HEK293T (cell line): Measurements from ENCODE around the gene INSL4.

ENCODE experiments used
- BHLHE40 ChIP-seq: fragments of 450-650 bp; IDR thresholded peaks from 2 replicates; pipeline ENCODE4 v1.6.1; 2016; ENCODE audit warnings: mild to moderate bottlenecking, moderate library complexity, borderline replicate concordance
- ELF4 ChIP-seq: fragments of 450-650 bp; IDR thresholded peaks from 2 replicates; pipeline ENCODE4 v1.6.1; 2017; ENCODE audit warnings: antibody characterized with exemption
- FOXK2 ChIP-seq: fragments of 450-650 bp; IDR thresholded peaks from 2 replicates; pipeline ENCODE4 v1.6.1; 2016; ENCODE audit warnings: mild to moderate bottlenecking
- FOXM1 ChIP-seq: fragments of 450-650 bp; IDR thresholded peaks from 2 replicates; pipeline ENCODE4 v1.6.1; 2017; ENCODE audit warnings: mild to moderate bottlenecking, borderline replicate concordance
- HDGF ChIP-seq: fragments of 450-650 bp; IDR thresholded peaks from 2 replicates; pipeline ENCODE4 v1.6.1; 2017; ENCODE audit warnings: antibody characterized with exemption, borderline replicate concordance
- L3MBTL2 ChIP-seq: fragments of 450-650 bp; conservative IDR thresholded peaks from 2 replicates; pipeline ENCODE4 v1.6.1; 2016; ENCODE audit warnings: mild to moderate bottlenecking
- LEF1 ChIP-seq: fragments of 450-650 bp; IDR thresholded peaks from 2 replicates; pipeline ENCODE4 v1.6.1; 2017; ENCODE audit warnings: mild to moderate bottlenecking, borderline replicate concordance
- PKNOX1 ChIP-seq: fragments of 450-650 bp; IDR thresholded peaks from 2 replicates; pipeline ENCODE4 v1.6.1; 2016
- SP1 ChIP-seq: fragments of 450-650 bp; IDR thresholded peaks from 2 replicates; pipeline ENCODE4 v1.6.1; 2017
- SUZ12 ChIP-seq: fragments of 450-650 bp; IDR thresholded peaks from 2 replicates; pipeline ENCODE4 v1.6.1; 2016; ENCODE audit warnings: mild to moderate bottlenecking
- TARDBP ChIP-seq: fragments of 450-650 bp; IDR thresholded peaks from 2 replicates; pipeline ENCODE4 v1.6.1; 2016
- ZNF384 ChIP-seq: fragments of 450-650 bp; IDR thresholded peaks from 2 replicates; pipeline ENCODE4 v1.6.1; 2016

- TF ChIP-seq ZNF384 (no peak), SUZ12 (no peak), FOXM1 (no peak), BHLHE40 (no peak), FOXK2 (no peak), ELF4 (no peak), SP1 (no peak), TARDBP (no peak), LEF1 (no peak), L3MBTL2 (no peak), PKNOX1 (no peak), HDGF (no peak)
These were observed 34.7 kb downstream of the INSL4 start for GRCh38 chr9:5265939-5266338.
